Gastroesophageal sphincter (tissue), 4 donors: ENCODE results near the gene MRPL52. TPM values are rescaled to one million over a fixed set of nuclear protein-coding genes. Genes with fewer than 3 reads are reported as not detected.
A peak's percentile ranks its signal among the peaks of the same experiment; 100 is the strongest.

ENCODE experiments used
- ATAC-seq: fragments of 150-250 bp; one replicate; pipeline ENCODE4 v1.9.1; 2016; ENCODE audit warnings: mild to moderate bottlenecking, moderate library complexity
- H3K27ac ChIP-seq, 4 donors: fragments of 200-600 bp; sonication (generic) in 3 of 4; 1 replicate in 3 of 4; 2 replicates in 1 of 4; pipeline ENCODE4 v1.5.1; 2016 to 2019
- H3K27me3 ChIP-seq: fragments of 200-600 bp; sonication (generic); one replicate; pipeline ENCODE4 v1.5.1; 2019
- H3K36me3 ChIP-seq, 2 donors: fragments of 200-600 bp; sonication (generic); one replicate each; pipeline ENCODE4 v1.5.1; 2019; ENCODE audit warnings: control low read depth in 1 of 2
- H3K4me1 ChIP-seq, 3 donors: fragments of 200-600 bp; sonication (generic); 1 replicate in 2 of 3; 2 replicates in 1 of 3; pipeline ENCODE4 v1.5.1; 2016 to 2019; ENCODE audit warnings: control low read depth in 2 of 3
- H3K4me3 ChIP-seq, 2 donors: fragments of 200-600 bp; sonication (generic); one replicate each; pipeline ENCODE4 v1.5.1; 2019; ENCODE audit warnings: mild to moderate bottlenecking in 1 of 2, moderate library complexity in 1 of 2
- H3K9me3 ChIP-seq, 3 donors: fragments of 200-600 bp; sonication (generic); one replicate each; pipeline ENCODE4 v1.5.1; 2017 to 2019; ENCODE audit warnings: control low read depth in 2 of 3
- EP300 ChIP-seq: sonication (generic); formaldehyde crosslinking; IDR thresholded peaks from one replicate; pipeline ENCODE4 v1.6.1; 2017; ENCODE audit warnings: antibody characterized with exemption, mild to moderate bottlenecking
- POLR2A ChIP-seq, 2 donors: fragments of 450-650 bp; IDR thresholded peaks; one replicate each; pipeline ENCODE4 v1.6.1; 2017; ENCODE audit warnings: antibody characterized with exemption in 2 of 2, mild to moderate bottlenecking in 2 of 2, moderate library complexity in 1 of 2
- POLR2AphosphoS5 ChIP-seq: sonication (generic); formaldehyde crosslinking; IDR thresholded peaks from one replicate; pipeline ENCODE4 v1.6.1; 2017; ENCODE audit warnings: antibody characterized with exemption
- WGBS, 2 donors: methylation state at CpG; one replicate each; pipeline ENCODE4 v1.1.5; 2018; ENCODE audit warnings: low coverage in 1 of 2; 5-methylcytosine and 5-hydroxymethylcytosine counted together
- total RNA-seq, 4 donors: library from RNA; depleted of rRNA; stranded (reverse); fragments of >200 nt; gene quantifications; one replicate each; pipeline ENCODE4 v1.1.0, GENCODE V29; 2016
- TF ChIP-seq, protein P1 (sequence below), 4 experiments: fragments of 200-600 bp in 2 of 4; fragments of 450-650 bp in 2 of 4; sonication (generic) in 1 of 4; IDR thresholded peaks; one replicate each; pipeline ENCODE4 v1.5.1; 2017 to 2019; ENCODE audit warnings: antibody characterized with exemption in 4 of 4, mild to moderate bottlenecking in 2 of 4, moderate library complexity in 2 of 4

The MRPL52 gene
- total RNA-seq, result 10 to 100 TPM; 24.4 to 65.0 (median 35.0) TPM

DNA sequence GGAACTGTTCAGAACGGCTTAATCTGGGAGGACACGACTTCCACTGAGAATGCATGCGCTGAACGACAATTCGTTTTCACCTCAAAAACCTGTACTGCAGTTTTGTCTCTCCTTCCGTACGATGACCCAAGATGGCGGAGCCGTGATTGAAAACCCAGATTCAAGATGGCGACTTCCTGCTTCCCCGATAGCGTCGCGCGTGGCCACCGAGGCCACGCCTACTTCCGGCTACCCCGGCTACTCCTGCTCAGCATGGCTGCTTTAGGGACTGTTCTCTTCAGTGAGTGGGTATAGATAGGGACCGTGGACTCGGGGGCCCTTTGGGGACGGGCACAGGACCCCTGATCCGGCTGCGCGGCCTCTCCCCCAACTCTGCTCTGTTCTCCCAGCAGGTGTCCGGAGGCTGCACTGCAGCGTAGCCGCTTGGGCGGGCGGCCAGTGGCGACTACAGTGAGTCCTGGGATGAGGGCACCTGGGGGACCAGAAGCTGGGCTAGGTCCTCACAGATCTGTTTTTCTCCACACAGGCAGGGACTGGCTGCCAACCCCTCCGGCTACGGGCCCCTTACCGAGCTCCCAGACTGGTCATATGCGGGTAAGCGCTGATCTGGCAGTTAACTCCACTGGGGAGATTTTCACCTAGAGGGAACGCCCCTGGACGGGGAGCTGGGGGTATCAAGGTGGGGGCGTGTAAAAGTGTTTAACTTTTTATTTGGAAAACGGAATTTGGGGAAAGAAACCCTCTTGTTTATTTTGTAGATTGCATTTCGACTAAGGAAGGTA, at the start of gene MRPL52:
TSS of gene MRPL52 (plus strand) at position 227 of the 782 bp plus-strand sequence. CDS start at position 253, 26 bp downstream.
- H3K27ac ChIP-seq, result peak within 1 kb of the TSS; percentile 12 to 84 (median 83)
- no peaks in the 10 kb centered on the region for H3K27me3 ChIP-seq
- H3K36me3 ChIP-seq, result peaks cover 0 to 18% of the 10 kb centered on the region in 2 donors
- peak within 1 kb of the TSS; percentile 76 to 84 for H3K4me3 ChIP-seq
- peak; percentile 96 for ATAC-seq
- TF ChIP-seq POLR2A (IDR thresholded peaks at IDR 0.05) (peak in 1 of 2 donors; percentile 19), EP300 (no peak), POLR2AphosphoS5 (no peak)
- TF ChIP-seq, protein P1, sequence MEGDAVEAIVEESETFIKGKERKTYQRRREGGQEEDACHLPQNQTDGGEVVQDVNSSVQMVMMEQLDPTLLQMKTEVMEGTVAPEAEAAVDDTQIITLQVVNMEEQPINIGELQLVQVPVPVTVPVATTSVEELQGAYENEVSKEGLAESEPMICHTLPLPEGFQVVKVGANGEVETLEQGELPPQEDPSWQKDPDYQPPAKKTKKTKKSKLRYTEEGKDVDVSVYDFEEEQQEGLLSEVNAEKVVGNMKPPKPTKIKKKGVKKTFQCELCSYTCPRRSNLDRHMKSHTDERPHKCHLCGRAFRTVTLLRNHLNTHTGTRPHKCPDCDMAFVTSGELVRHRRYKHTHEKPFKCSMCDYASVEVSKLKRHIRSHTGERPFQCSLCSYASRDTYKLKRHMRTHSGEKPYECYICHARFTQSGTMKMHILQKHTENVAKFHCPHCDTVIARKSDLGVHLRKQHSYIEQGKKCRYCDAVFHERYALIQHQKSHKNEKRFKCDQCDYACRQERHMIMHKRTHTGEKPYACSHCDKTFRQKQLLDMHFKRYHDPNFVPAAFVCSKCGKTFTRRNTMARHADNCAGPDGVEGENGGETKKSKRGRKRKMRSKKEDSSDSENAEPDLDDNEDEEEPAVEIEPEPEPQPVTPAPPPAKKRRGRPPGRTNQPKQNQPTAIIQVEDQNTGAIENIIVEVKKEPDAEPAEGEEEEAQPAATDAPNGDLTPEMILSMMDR (IDR thresholded peaks at IDR 0.05), result peak in 1 of 4 experiments; percentile 21
- WGBS, 2 donors, result 0 to 5% methylated on average over 4 to 14 of the region's 41 CpGs
- H3K4me1 ChIP-seq, result peaks cover 0 to 19% (median 5%) of the 10 kb centered on the region in 3 donors
- no peaks in the 10 kb centered on the region for H3K9me3 ChIP-seq

DNA sequence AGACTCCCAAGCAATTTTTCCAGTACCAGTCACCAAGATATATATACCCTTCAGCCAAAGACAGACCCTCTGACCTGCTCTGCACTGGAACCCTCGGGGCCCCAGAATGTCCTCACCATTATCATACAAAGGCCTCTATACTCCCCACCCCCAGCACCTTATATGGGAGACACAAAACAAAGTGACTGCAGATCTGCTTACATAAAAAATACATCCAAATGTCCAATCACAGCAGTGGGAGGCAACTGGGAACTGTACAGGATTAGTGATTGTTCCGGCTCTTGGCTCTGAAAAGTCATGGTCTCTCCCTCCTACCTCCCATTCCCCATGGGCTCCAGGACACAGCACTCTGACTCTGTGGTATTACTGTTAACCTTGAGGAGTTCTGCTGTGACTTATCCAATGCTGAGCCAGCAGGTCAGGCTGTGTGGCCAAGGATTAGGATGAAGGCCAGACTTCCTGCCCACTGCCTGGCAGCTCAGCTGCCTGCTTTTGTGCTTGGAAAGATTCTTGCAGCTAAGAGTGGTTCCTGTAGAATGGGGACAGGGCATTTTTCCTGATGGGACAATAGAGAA, 49.5 kb upstream of the MRPL52 start:
- Histone ChIP-seq H3K9me3 (no peaks in the 10 kb centered on the region), H3K4me1 (no peaks in the 10 kb centered on the region), H3K27me3 (no peaks in the 10 kb centered on the region), H3K27ac (no peak overlapping the region), H3K4me3 (no peak overlapping the region), H3K36me3 (peaks cover 0 to 3% of the 10 kb centered on the region in 2 donors)
- WGBS, 2 donors, result no CpG with 5 or more reads among the region's 2 CpGs
- no peak for ATAC-seq
- TF ChIP-seq, protein P1 (IDR thresholded peaks at IDR 0.05), result no peak
- TF ChIP-seq EP300 (no peak), POLR2A (IDR thresholded peaks at IDR 0.05) (no peak), POLR2AphosphoS5 (no peak)

DNA sequence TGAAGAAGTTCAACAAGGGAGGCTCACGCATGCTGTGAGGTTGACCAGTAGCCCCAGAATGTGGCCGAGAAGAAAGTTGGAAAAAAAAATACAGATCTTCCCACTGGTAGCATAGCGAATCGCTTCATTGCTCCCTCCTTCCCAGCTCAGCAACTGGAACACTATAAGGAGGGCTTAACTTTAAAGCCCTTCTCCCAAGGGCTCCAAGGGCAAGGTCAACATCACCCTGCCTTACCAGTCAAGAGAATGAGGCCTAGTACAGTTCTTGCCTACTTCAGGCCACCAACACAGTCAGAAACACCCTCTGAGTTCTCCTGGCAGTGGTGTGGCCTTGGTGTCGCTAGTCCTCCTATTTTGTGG, 48.8 kb upstream of the MRPL52 start:
- no peak overlapping the region for H3K27ac ChIP-seq
- WGBS, 2 donors, result 91 to 93% methylated on average over 4 to 5 of the region's 5 CpGs
- no peak overlapping the region for H3K4me3 ChIP-seq
- no peak for TF ChIP-seq POLR2AphosphoS5
- H3K9me3 ChIP-seq, result no peaks in the 10 kb centered on the region
- no peak for ATAC-seq
- no peaks in the 10 kb centered on the region for H3K36me3 ChIP-seq
- H3K4me1 ChIP-seq, result no peaks in the 10 kb centered on the region
- no peaks in the 10 kb centered on the region for H3K27me3 ChIP-seq

DNA sequence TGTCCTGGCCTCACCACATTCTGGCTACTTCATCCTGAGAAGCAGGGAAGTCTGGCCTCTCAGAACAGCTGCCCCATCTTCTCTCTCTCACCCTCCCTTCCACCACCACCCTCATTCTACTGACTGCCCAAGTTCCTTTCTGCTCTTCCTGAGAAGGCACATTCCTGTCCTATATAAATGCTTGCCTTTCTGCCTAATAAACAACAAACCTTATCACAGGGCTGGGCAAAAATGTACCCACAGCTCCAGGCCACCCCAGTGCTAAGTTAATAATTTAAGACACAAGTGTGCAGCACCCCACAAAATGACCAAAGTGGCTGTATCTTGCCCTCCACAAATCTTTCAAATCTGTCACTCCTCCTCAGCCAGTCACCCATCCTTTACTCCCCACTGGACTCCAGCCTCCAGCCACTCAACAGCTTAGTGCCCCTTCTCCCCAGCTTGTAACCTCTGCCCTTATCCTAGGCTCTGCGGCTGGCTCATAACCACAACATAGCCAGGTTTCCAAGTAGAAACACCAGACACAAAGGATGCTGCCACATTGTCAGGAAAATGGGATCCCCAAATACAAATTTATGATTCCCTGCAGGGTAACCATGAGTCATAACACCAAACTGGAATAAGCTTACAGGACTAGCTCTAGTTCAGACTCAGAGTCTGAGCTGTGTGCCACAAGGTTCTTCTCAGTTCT, 48.2 kb upstream of the MRPL52 start:
- H3K27ac ChIP-seq, result no peak overlapping the region
- TF ChIP-seq, protein P1 (IDR thresholded peaks at IDR 0.05), result no peak
- no peak for TF ChIP-seq POLR2AphosphoS5
- TF ChIP-seq EP300, result no peak
- no peak for TF ChIP-seq POLR2A (IDR thresholded peaks at IDR 0.05)
- H3K36me3 ChIP-seq, result no peaks in the 10 kb centered on the region
- WGBS, 2 donors, result 0% methylated on average over 1 of the region's 1 CpG
- no peak for ATAC-seq
- no peaks in the 10 kb centered on the region for H3K27me3 ChIP-seq
- no peak overlapping the region for H3K4me3 ChIP-seq
- no peaks in the 10 kb centered on the region for H3K4me1 ChIP-seq
- no peaks in the 10 kb centered on the region for H3K9me3 ChIP-seq

DNA sequence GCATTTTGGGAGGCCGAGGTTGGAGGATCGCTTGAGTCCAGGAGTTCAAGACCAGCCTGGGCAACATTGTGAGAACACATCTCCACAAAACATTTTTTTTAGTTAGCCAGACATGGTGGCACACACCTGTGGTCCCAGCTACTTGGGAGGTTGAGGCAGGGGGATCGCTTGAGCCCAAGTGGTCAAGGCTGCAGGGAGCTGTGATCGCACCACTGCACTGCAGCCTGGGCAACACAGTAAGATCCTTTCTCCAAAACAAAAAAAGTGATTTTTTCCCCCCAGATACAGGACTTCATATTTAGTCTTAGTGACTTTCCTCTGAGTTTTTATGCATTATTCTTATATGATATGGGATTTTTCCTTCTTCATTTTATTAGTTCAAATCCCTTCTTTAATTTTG, 43.0 kb upstream of the MRPL52 start:
- no peak for ATAC-seq

More for the DNA sequence above, 43.0 kb upstream of the MRPL52 start:
- 100% methylated on average over 2 of the region's 4 CpGs; no CpG with 5 or more reads in 1 of the 2 donors for WGBS, 2 donors
- no peaks in the 10 kb centered on the region for H3K27me3 ChIP-seq
- H3K9me3 ChIP-seq, result no peaks in the 10 kb centered on the region
- H3K36me3 ChIP-seq, result no peaks in the 10 kb centered on the region
- TF ChIP-seq POLR2AphosphoS5 (no peak), POLR2A (IDR thresholded peaks at IDR 0.05) (no peak), EP300 (no peak)
- TF ChIP-seq, protein P1 (IDR thresholded peaks at IDR 0.05), result no peak
- H3K27ac ChIP-seq, result no peak overlapping the region
- no peaks in the 10 kb centered on the region for H3K4me1 ChIP-seq
- H3K4me3 ChIP-seq, result no peak overlapping the region
